ENCODE results near the gene BHLHA15.

BHLHA15 gene

DNA sequence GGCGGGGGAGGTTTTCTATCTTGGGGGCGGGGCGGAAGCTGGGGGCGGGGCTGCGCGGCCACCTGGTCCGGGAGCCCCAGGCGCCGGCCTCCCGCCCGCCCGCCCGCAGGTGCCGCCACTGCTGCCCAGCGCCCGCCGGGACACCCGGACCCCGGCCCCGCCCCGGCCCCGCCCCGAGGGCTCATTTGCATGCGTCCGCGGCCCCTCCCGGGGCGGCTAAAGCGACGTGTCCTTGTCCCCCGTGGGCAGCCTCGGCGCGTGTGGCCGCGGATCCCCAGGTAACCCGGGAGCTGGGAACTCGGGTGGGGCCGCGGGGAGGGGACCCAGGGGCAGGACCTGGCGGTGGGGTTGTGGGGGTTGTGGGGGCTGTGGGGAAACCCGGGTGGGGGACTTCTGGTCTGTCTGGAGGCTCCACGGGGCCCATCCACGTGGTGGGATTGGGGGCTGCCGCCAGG lies at the start of gene BHLHA15:
Gene BHLHA15 (plus strand): TSS at position 219 of the 455 bp plus-strand sequence. CDS start 871 bp downstream, outside the sequence.
- H3K4me3 ChIP-seq (ENCODE audit: control insufficient read depth, low read depth, low read length): peak within 1 kb of the TSS; percentile 24
- DNase-seq (ENCODE audit: low read depth): no peak
- TF ChIP-seq, protein P1, sequence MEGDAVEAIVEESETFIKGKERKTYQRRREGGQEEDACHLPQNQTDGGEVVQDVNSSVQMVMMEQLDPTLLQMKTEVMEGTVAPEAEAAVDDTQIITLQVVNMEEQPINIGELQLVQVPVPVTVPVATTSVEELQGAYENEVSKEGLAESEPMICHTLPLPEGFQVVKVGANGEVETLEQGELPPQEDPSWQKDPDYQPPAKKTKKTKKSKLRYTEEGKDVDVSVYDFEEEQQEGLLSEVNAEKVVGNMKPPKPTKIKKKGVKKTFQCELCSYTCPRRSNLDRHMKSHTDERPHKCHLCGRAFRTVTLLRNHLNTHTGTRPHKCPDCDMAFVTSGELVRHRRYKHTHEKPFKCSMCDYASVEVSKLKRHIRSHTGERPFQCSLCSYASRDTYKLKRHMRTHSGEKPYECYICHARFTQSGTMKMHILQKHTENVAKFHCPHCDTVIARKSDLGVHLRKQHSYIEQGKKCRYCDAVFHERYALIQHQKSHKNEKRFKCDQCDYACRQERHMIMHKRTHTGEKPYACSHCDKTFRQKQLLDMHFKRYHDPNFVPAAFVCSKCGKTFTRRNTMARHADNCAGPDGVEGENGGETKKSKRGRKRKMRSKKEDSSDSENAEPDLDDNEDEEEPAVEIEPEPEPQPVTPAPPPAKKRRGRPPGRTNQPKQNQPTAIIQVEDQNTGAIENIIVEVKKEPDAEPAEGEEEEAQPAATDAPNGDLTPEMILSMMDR (conservative IDR thresholded peaks at IDR 0.05; ENCODE audit: control insufficient read depth, insufficient read depth, low read depth, low read length): no peak

DNA sequence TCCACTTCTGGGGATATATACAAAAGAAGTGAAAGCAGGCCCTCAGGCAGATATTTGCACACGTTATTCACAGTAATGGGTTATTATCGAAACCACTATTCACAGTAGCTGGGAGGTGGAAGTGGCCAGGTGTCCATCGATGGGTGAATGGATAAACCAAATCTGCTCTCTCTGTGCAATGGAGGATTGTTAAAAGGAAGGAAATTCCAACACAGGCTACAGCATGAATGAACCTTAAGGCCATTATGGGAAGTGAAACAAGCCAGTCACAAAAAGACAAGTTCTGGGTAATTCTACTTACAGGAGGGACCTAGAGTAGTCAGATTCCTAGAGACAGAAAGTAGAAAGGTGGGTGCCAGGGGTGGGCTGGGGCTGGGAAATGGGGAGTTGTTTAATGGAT lies 48.5 kb upstream of the BHLHA15 start:
- TF ChIP-seq, protein P1 (conservative IDR thresholded peaks at IDR 0.05; ENCODE audit: control insufficient read depth, insufficient read depth, low read depth, low read length): no peak
- DNase-seq (ENCODE audit: low read depth): no peak

DNA sequence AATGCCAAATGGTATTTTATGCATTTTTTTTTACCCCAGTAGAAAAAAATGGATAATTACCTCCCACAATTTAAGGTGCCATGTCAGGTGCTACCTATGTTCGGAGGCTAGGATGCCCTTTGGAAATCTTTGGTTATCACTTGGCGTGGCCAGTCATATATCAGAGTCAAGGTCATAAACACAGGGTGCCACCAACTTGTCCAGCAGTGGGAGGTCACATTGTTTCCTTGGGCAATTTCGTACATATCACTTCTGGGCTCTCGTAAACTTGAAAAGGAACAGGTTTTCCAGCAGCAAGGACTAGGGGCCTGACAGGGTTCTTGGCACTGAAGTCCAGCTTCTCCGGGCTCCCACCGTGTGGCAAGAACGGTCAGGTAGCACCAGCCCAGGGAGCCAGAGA lies 48.0 kb upstream of the BHLHA15 start:
- TF ChIP-seq, protein P1 (conservative IDR thresholded peaks at IDR 0.05; ENCODE audit: control insufficient read depth, insufficient read depth, low read depth, low read length): no peak

More for the DNA sequence above, 48.5 kb upstream of the BHLHA15 start:
- H3K4me3 ChIP-seq (ENCODE audit: control insufficient read depth, low read depth, low read length): no peak overlapping the region

DNA sequence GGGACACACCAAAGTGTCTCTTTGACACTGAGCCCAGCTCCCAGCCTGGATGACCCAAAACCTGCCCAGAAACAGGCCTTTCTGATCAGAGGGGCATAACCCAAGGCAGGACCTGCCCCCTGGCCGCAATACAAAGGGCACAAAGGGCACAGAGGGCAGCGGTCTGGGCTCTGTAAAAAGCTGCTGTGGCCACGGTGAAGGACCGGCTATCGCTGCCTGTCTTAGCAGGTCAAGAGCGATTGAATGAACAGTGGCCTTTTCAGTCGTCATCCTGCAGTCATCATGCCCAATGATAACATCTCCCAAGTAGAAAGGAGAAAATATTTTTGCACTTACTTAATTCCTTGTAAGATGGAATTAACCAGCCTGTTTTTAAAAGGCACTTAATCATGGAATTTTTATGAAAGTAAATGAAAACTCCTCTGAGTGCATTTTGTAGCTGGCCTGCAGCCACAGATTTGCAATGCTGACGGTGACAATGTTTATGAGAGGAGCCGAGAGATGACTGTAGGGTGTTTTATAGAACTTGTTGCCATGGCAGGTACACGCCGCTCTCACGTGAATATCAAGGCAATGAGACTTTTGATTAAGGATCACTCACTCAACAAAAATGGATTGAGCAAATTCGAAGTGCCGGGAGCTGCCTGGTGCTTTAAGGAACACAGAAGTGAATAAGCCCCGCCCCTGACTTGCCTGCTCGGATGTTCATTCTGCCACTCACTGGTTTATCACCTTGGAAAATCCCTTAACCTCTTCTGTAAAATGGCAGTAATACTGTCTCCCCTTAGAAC lies 47.3 kb upstream of the BHLHA15 start:
- no peak overlapping the region for H3K4me3 ChIP-seq (ENCODE audit: control insufficient read depth, low read depth, low read length)
- TF ChIP-seq, protein P1 (conservative IDR thresholded peaks at IDR 0.05; ENCODE audit: control insufficient read depth, insufficient read depth, low read depth, low read length): no peak
- DNase-seq (ENCODE audit: low read depth): no peak

More for the DNA sequence above, 48.0 kb upstream of the BHLHA15 start:
- DNase-seq (ENCODE audit: low read depth): no peak
- no peak overlapping the region for H3K4me3 ChIP-seq (ENCODE audit: control insufficient read depth, low read depth, low read length)

DNA sequence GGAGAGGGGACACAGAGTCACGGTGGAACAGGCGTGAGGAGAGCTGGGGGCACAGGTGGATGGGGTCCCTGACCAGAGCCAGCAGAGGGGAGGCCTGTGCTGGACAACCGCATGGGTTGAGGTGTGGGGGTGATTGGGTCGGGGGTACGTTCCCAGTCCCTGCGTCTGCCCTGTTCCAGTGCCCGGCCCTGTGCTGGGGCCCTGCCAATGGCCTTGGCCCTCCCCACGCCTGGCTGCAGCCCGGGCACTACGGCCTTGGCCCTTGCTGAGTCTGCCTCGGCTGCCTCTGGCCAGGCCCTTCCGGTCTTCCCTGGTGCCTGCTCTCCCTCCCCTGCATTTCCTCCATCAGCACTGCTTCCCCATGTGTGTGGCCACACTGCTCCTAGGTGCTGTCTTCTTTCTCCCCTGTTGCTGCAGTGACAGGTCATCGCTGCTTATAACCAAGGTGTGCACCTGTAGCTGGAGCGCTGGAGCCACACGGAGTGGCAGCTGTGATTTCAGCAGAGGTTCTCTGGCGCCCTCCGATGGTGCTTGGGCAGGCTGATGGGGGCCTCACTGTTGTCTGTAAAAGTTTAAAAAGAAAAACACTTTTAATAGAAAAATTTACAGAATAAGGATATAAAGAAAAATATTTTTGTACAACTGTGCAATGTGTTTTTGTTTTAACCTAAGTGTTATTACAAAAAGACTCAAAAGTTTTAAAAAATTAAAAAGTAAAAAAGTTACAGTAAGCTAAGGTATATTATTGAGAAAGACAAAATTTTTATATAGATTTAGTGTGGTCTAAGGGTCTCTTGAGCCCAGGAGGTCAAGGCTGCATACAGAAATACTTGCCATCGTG lies 45.2 kb upstream of the BHLHA15 start:
- no peak overlapping the region for H3K4me3 ChIP-seq (ENCODE audit: control insufficient read depth, low read depth, low read length)
- DNase-seq (ENCODE audit: low read depth): peak; percentile 22
- TF ChIP-seq, protein P1 (conservative IDR thresholded peaks at IDR 0.05; ENCODE audit: control insufficient read depth, insufficient read depth, low read depth, low read length): peak; percentile 66

DNA sequence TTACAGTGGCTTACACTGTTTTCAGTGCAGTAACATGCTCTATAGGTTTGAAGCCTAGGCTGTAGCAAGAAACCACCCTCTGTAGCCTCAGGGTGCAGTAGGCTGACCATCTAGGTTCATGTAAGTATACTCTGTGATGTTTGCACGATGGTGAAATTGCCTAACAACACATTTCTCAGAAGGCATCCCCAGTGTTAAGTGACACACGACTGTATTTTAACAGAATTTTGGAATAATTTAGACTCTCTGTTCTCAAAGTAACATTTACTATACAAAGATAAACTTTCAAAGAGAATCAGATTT lies 44.6 kb upstream of the BHLHA15 start:
- no peak for DNase-seq (ENCODE audit: low read depth)
- no peak overlapping the region for H3K4me3 ChIP-seq (ENCODE audit: control insufficient read depth, low read depth, low read length)
- TF ChIP-seq, protein P1 (conservative IDR thresholded peaks at IDR 0.05; ENCODE audit: control insufficient read depth, insufficient read depth, low read depth, low read length): no peak

Measured in fibroblast of mammary gland (primary cell).